ENCODE measurements around the gene PPIE. TPM values are rescaled to one million over a fixed set of nuclear protein-coding genes. Genes with fewer than 3 reads are reported as not detected.
"Not testable (repeated sequence)": the region's sequence is repeated elsewhere in the genome, so short reads cannot be mapped to it uniquely, and the experiment has no call there.

PPIE gene
- total and polyA plus RNA-seq, 5 donors, result 30.8 to 37.6 (median 34.3) TPM

DNA sequence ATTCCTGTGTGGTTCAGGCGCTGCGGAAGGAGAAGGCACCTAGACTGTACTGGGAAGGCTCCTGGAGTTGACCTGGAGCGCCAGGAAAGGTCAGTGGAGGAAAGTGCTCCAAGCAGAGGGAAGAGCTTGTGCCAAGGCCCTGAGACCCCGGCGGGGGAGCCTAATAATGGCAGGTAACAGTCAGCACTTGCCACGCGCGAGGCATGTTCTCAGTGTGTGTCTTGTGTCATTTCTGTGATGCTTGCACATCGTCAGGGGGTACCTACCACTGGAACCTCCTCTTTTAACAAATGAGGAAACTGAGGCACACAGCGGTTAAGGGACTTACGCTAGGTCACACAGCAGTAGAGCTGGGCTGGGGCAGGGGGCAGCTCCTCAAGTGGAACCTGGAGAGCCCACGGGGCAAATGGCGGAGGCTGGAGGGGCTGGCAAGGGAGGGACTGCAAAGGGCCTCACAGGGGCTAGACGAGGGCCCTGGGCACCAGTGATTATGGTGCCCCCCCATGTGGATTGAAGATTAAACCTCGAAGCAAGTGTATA is 51.0 kb downstream of the PPIE start:
- ATAC-seq, result no peak
- Histone ChIP-seq H3K4me3 (ENCODE audit: low read length) (no peak overlapping the region), H3K9me3 (ENCODE audit: control insufficient read depth, low read length) (no peaks in the 10 kb centered on the region), H3K4me1 (ENCODE audit: control insufficient read depth, insufficient read depth, low read length) (no peaks in the 10 kb centered on the region), H3K27me3 (ENCODE audit: control insufficient read depth, insufficient read depth) (no peaks in the 10 kb centered on the region), H3K27ac (ENCODE audit: low read length) (no peak overlapping the region)
- WGBS, result 42% methylated on average over 15 of the region's 15 CpGs
- intact Hi-C loops (cut with DNase I), result loop anchor here in 1 of 4 donors (10.0 kb wide), 1 partner anchor 185 kb away; no protein-coding TSS in a partner anchor
- DNase-seq, result no peak

DNA sequence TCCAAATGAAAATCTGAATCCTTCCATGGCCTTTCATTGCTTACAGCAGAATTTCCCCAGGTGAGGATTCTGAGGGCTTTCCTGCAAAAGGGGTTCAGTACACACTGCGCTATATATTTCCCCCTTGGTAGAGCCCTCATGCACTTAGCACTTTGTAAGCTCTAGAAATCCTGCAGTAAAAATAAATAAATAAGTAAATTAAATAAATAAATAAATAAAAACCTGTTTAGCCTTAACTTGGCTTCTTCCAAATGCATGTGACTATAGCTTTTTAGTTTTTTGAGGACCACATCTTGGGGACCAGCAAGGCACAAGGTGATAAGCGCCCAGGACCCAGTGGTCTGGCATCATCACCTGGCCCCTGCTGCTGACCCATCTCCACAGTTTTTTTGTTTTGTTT is 53.2 kb downstream of the PPIE start:
- 95% methylated on average over 2 of the region's 2 CpGs for WGBS
- no peak for ATAC-seq
- Histone ChIP-seq H3K27ac (ENCODE audit: low read length) (no peak overlapping the region), H3K9me3 (ENCODE audit: control insufficient read depth, low read length) (no peaks in the 10 kb centered on the region), H3K4me1 (ENCODE audit: control insufficient read depth, insufficient read depth, low read length) (no peaks in the 10 kb centered on the region), H3K27me3 (ENCODE audit: control insufficient read depth, insufficient read depth) (no peaks in the 10 kb centered on the region), H3K4me3 (ENCODE audit: low read length) (no peak overlapping the region)
- no peak for DNase-seq
- intact Hi-C loops (cut with DNase I), result loop anchor here in 1 of 4 donors (10.0 kb wide), 1 partner anchor 187 kb away; no protein-coding TSS in a partner anchor

DNA sequence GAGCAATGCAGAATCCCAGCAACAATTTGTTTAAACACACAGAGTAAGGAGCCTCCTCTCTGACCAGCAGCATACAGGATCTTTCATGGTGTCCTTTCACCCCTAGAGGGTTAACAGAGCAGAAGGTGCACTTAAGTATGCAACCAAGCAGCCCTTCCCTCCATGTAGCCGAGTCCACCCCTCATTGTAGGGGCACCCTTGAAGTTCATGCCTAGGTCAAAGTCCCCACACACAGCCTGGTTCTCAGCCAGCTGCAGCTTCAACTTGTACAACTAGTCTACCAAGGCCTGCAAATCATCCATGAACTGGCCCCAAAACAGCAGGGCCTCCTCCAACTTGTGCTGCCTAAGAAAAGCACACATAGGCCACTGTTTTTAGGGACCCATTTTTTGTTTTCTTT is 57.0 kb downstream of the PPIE start:
- H3K4me1 ChIP-seq (ENCODE audit: control insufficient read depth, insufficient read depth, low read length), result no peaks in the 10 kb centered on the region

DNA sequence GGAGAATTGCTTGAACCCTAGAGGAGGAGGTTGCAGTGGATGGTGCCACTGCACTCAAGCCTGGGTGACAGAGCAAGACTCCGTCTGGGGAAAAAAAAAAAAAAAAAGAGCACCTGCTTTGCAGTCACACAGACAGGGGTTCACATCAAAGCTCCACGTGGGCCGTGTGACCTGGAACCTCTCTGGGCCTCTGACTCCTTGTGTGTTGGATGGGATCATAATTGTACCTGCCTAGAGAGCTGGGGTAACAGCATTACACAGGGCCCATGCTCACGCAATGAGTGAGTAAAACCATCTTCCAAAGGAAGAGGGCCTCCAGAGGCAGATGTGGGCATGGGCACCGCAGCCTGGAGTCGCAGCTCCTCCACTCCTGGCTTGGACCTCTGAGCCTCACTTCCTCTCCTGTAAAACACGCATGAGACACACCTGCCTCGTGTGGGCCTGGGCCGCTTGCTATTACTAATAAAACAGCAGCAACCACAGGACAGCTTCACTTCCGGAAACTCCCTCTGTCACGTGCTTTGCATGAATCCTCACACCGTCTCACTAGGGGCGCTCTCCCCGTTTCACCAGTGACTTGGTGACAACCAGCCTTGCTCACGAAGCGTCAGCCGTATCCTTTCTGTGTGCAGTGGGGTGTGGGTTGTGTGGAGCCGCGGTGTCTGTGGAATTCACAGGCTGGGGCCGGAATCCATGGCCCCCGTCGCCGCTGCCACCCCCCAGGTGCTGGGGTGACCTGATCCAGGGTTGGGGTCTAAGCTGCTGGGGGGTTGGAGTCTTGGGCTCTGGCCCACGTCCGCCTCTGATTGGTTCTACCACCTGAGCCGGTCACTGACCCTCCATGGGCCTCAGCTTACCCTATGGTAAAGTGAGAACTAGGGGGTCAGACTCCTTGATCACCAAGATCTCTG is 60.4 kb downstream of the PPIE start:
- H3K4me1 ChIP-seq (ENCODE audit: control insufficient read depth, insufficient read depth, low read length); H3K27ac ChIP-seq (ENCODE audit: low read length); H3K9me3 ChIP-seq (ENCODE audit: control insufficient read depth, low read length); H3K4me3 ChIP-seq (ENCODE audit: low read length); H3K27me3 ChIP-seq (ENCODE audit: control insufficient read depth, insufficient read depth): not testable (repeated sequence)
- intact Hi-C loops (cut with DNase I), result loop anchor here in 1 of 4 donors (10.0 kb wide), 1 partner anchor 194 kb away; no protein-coding TSS in a partner anchor
- ATAC-seq, result peak; percentile 83 to 88
- DNase-seq, result peak; percentile 68 to 83 (median 82)
- 45% methylated on average over 22 of the region's 26 CpGs for WGBS

More for the DNA sequence above, 57.0 kb downstream of the PPIE start:
- 53% methylated on average over 1 of the region's 1 CpG for WGBS
- H3K27ac ChIP-seq (ENCODE audit: low read length), result no peak overlapping the region
- DNase-seq (no peak), ATAC-seq (no peak)
- no peaks in the 10 kb centered on the region for H3K27me3 ChIP-seq (ENCODE audit: control insufficient read depth, insufficient read depth)
- no peaks in the 10 kb centered on the region for H3K9me3 ChIP-seq (ENCODE audit: control insufficient read depth, low read length)
- no peak overlapping the region for H3K4me3 ChIP-seq (ENCODE audit: low read length)
- intact Hi-C loops (cut with DNase I), result loop anchor here in 1 of 4 donors (10.0 kb wide), 1 partner anchor 191 kb away; no protein-coding TSS in a partner anchor

DNA sequence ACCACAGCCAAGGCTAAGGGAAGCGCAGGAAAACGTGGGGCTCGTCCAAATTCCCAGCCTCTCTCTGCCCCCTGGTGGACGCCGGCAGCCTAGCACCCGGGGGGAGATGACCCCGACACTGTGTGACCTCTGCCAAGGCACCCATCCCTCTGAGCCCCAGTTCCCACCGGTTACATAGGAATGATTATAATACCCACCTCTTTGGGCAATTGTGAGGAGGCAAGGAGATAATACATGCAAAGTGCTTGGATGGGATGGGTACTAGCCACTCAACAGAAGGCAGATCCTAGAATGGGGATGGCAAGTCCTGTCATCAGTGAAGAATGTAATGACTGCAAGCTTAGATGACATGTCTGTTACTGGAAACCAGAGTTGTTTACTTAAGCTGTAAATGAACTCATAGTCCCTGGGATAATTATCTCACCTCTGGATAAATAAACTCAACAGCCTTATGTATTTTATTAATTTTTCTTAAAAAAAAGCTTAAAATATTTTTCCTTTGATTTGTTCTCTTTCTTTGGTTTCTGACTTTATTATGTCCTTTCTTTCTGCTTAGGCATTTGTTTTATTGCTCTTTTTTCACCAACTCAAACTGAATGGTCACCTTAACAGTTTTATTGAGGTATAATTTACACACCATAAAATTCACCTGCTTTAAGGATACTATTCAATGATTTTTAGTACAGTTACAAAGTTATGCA is 61.2 kb downstream of the PPIE start:
- Histone ChIP-seq H3K4me3 (ENCODE audit: low read length) (no peak overlapping the region), H3K27me3 (ENCODE audit: control insufficient read depth, insufficient read depth) (no peaks in the 10 kb centered on the region), H3K4me1 (ENCODE audit: control insufficient read depth, insufficient read depth, low read length) (no peaks in the 10 kb centered on the region), H3K9me3 (ENCODE audit: control insufficient read depth, low read length) (no peaks in the 10 kb centered on the region), H3K27ac (ENCODE audit: low read length) (no peak overlapping the region)
- ATAC-seq (peak; percentile 86 to 87), DNase-seq (peak; percentile 53 to 85 (median 81))
- WGBS, result 3% methylated on average over 8 of the region's 8 CpGs
- intact Hi-C loops (cut with DNase I), result loop anchor here in 1 of 4 donors (10.0 kb wide), 1 partner anchor 195 kb away; no protein-coding TSS in a partner anchor

DNA sequence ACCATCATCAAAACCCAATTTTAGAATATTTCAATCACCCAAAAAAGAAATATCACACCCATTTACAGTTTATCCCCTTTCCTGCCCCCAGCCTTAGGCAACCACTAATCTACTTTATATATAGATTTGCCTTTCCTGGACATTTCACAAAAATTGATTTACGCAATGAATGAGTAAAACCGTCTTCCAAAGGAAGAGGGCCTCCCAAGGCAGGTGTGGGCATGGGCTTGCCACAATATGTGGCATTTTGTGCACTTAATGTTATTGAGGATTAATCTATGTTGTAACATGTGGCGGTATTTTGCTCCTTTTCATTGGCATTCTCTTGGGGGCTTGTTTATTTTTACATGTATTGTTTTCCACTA is 61.8 kb downstream of the PPIE start:
- H3K27ac ChIP-seq (ENCODE audit: low read length), result no peak overlapping the region
- H3K9me3 ChIP-seq (ENCODE audit: control insufficient read depth, low read length), result no peaks in the 10 kb centered on the region
- 87% methylated on average over 3 of the region's 3 CpGs for WGBS
- no peak for ATAC-seq
- no peaks in the 10 kb centered on the region for H3K4me1 ChIP-seq (ENCODE audit: control insufficient read depth, insufficient read depth, low read length)
- H3K4me3 ChIP-seq (ENCODE audit: low read length), result no peak overlapping the region
- intact Hi-C loops (cut with DNase I), result no loop called here
- DNase-seq, result no peak
- H3K27me3 ChIP-seq (ENCODE audit: control insufficient read depth, insufficient read depth), result no peaks in the 10 kb centered on the region

DNA sequence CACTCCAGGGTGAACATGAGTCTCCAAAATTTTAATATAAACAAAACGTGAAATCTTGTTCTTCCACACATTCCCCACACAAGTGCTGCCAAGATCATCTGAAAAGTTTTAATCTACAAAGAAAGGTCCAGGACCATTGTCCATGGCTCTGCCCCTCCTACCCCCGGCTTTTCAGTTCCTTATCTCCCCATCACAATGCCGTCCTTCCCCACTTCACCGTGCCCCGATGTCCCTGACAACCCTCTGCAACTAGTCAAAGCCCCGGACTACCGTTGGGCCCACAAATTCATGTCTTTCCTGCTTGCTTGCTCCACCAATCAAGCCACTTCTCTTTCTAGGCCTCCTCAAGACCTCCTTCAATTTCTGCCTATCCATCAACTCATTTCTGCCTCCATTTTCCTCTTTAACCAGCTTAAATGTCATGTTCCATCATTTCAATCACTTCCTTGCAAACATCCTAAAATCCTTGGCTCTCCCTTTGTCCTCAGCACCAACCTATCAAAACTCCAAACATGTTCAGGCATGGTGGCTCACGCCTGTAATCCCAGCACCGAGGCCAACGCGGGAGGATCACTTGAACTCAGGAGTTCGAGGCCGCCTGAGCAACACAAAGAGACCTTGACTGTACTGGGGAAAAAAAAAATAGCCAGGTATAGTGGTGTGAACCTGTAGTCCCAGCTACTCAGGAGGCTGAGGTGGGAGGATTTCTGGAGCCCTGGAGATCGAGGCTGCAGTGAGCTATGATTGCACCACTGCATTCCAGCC is 64.0 kb downstream of the PPIE start:
- Histone ChIP-seq H3K4me3 (ENCODE audit: low read length) (no peak overlapping the region), H3K4me1 (ENCODE audit: control insufficient read depth, insufficient read depth, low read length) (no peaks in the 10 kb centered on the region), H3K27me3 (ENCODE audit: control insufficient read depth, insufficient read depth) (no peaks in the 10 kb centered on the region), H3K9me3 (ENCODE audit: control insufficient read depth, low read length) (no peaks in the 10 kb centered on the region), H3K27ac (ENCODE audit: low read length) (no peak overlapping the region)
- WGBS, result 80% methylated on average over 14 of the region's 14 CpGs
- peak in 1 of 3 donors; percentile 5 for DNase-seq
- no peak for ATAC-seq
- intact Hi-C loops (cut with DNase I), result no loop called here

DNA sequence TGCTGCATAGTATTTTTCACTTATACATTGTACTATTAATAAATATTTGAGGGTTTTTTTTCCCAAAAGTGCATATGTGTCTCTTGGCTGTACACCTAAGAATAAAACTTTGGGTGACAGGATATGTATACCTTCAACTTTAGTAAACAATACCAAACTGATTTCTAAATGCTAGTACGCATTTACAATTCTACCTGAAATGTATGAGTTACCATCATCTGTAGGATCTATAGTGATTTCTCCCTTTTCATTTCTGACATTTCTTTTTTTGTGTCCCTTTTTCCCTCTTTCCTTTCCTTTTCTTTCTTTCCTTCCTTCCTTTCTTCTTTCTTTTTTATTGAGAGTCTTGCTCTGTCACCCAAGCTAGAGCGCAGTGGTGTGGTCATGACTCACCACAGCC is 66.7 kb downstream of the PPIE start:
- H3K27me3 ChIP-seq (ENCODE audit: control insufficient read depth, insufficient read depth), result no peaks in the 10 kb centered on the region
- no peak for DNase-seq
- intact Hi-C loops (cut with DNase I), result no loop called here
- H3K27ac ChIP-seq (ENCODE audit: low read length), result no peak overlapping the region
- no peaks in the 10 kb centered on the region for H3K9me3 ChIP-seq (ENCODE audit: control insufficient read depth, low read length)
- no peak for ATAC-seq
- WGBS, result 95% methylated on average over 2 of the region's 2 CpGs
- no peaks in the 10 kb centered on the region for H3K4me1 ChIP-seq (ENCODE audit: control insufficient read depth, insufficient read depth, low read length)
- no peak overlapping the region for H3K4me3 ChIP-seq (ENCODE audit: low read length)

DNA sequence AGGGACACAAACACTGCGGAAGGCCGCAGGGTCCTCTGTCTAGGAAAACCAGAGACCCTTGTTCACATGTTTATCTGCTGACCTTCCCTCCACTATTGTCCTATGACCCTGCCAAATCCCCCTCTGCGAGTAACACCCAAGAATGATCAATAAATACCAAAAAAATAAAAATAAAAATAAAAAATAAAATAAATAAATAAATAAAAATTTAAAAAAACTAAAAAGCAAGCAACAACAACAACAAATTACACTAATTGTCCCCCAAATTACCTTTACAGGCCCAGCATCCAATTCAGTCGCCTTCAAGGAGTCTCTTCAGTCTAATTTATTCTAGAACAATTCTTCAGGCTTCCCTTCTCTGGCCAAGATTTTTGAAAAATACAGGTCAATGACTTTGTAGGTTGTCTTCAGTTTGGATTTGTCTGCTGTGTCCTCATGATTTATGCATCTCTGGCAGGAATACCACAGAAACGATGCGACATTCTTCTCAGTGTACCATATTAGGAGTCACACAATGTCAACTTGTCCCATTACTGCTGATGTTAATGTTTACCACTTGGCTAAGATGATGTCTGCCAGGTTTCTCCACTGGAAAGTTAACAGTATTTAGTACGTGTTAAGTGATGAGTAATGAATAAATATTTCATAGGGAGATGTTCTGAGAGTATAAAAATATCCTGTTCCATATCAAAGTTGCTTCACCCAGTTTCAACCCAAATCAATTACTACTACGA is 70.3 kb downstream of the PPIE start:
- WGBS, result 81% methylated on average over 6 of the region's 8 CpGs
- no peak overlapping the region for H3K27ac ChIP-seq (ENCODE audit: low read length)
- no peaks in the 10 kb centered on the region for H3K4me1 ChIP-seq (ENCODE audit: control insufficient read depth, insufficient read depth, low read length)
- intact Hi-C loops (cut with DNase I), result no loop called here
- no peaks in the 10 kb centered on the region for H3K9me3 ChIP-seq (ENCODE audit: control insufficient read depth, low read length)
- no peak for ATAC-seq
- H3K4me3 ChIP-seq (ENCODE audit: low read length), result no peak overlapping the region
- no peaks in the 10 kb centered on the region for H3K27me3 ChIP-seq (ENCODE audit: control insufficient read depth, insufficient read depth)
- DNase-seq, result no peak

DNA sequence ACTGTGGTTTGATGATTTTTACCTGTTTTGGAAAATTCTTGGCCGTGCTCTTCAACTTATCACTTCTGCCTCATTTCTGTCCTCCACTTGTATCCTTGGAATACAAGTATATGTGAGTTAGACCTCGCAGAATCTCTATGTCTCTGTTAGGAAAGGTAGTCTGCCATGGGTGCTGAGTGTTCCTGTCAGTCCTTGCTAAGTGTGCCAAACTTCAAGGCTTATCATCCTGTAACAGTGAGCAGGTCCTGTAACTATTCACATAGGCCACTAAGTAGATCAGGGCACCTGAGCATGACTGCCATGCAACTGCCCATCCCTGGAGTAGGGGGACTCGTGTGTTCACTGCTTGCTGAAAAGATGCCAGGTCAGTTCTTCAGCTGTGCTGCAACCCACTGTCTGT is 74.2 kb downstream of the PPIE start:
- WGBS, result 60% methylated on average over 3 of the region's 3 CpGs
- Histone ChIP-seq H3K9me3 (ENCODE audit: control insufficient read depth, low read length) (no peaks in the 10 kb centered on the region), H3K27me3 (ENCODE audit: control insufficient read depth, insufficient read depth) (no peaks in the 10 kb centered on the region), H3K4me1 (ENCODE audit: control insufficient read depth, insufficient read depth, low read length) (no peaks in the 10 kb centered on the region), H3K27ac (ENCODE audit: low read length) (no peak overlapping the region), H3K4me3 (ENCODE audit: low read length) (no peak overlapping the region)
- intact Hi-C loops (cut with DNase I), result loop anchor here in 1 of 4 donors (10.0 kb wide), 1 partner anchor 92 kb away; the partner anchor contains the start of gene MYCL
- no peak for DNase-seq
- ATAC-seq, result no peak
